H9 (cell line): ENCODE data around the gene ZBTB38. TPM values are rescaled to one million over a fixed set of nuclear protein-coding genes. Genes with fewer than 3 reads are reported as not detected.

Source experiments
- DNase-seq: peaks from one replicate; pipeline ENCODE4 v3.0.0-alpha.2; 2017
- H2AFZ ChIP-seq: one replicate; pipeline ENCODE4 v1.6.1; 2013; ENCODE audit warnings: mild to moderate bottlenecking, low read length, control low read depth, moderate library complexity
- H2AK5ac ChIP-seq: 2 replicates; pipeline ENCODE4 v1.6.1; 2013; ENCODE audit warnings: low read length, control low read depth, mixed read lengths; ENCODE audit not compliant: insufficient read length
- H2BK120ac ChIP-seq: one replicate; pipeline ENCODE4 v1.6.1; 2013; ENCODE audit warnings: low read depth, mild to moderate bottlenecking, low read length, control low read depth, inconsistent platforms; ENCODE audit not compliant: poor library complexity, severe bottlenecking
- H2BK12ac ChIP-seq: 2 replicates; pipeline ENCODE4 v1.6.1; 2013; ENCODE audit warnings: low read length, control low read depth, mixed read lengths, low read depth; ENCODE audit not compliant: insufficient read length
- H2BK15ac ChIP-seq: 2 replicates; pipeline ENCODE4 v1.6.1; 2013; ENCODE audit warnings: low read depth, low read length, control low read depth
- H2BK20ac ChIP-seq: one replicate; pipeline ENCODE4 v1.6.1; 2013; ENCODE audit warnings: low read depth, mild to moderate bottlenecking, low read length, control low read depth, inconsistent platforms; ENCODE audit not compliant: poor library complexity, severe bottlenecking
- H2BK5ac ChIP-seq: 2 replicates; pipeline ENCODE4 v1.6.1; 2013; ENCODE audit warnings: low read length, control low read depth, mixed read lengths; ENCODE audit not compliant: insufficient read length
- H3K14ac ChIP-seq: 2 replicates; pipeline ENCODE4 v1.6.1; 2013; ENCODE audit warnings: low read length, control low read depth; ENCODE audit not compliant: insufficient read depth
- H3K18ac ChIP-seq: 2 replicates; pipeline ENCODE4 v1.6.1; 2013; ENCODE audit warnings: low read depth, mild to moderate bottlenecking, mixed read lengths, low read length, control low read depth; ENCODE audit not compliant: insufficient read length
- H3K23ac ChIP-seq: 2 replicates; pipeline ENCODE4 v1.6.1; 2013; ENCODE audit warnings: low read length, control low read depth, mixed read lengths, low read depth; ENCODE audit not compliant: insufficient read length
- H3K23me2 ChIP-seq: 2 replicates; pipeline ENCODE4 v1.6.1; 2013; ENCODE audit warnings: low read depth, mild to moderate bottlenecking, mixed read lengths, low read length, control low read depth; ENCODE audit not compliant: insufficient read length, poor library complexity, severe bottlenecking
- H3K27ac ChIP-seq: 2 replicates; pipeline ENCODE4 v1.5.1; 2013; ENCODE audit warnings: low read length, control low read depth, mixed read lengths, low read depth; ENCODE audit not compliant: insufficient read length
- H3K27me3 ChIP-seq: 2 replicates; pipeline ENCODE4 v1.6.1; 2013; ENCODE audit warnings: low read length, control low read depth, inconsistent platforms; ENCODE audit not compliant: insufficient read depth
- H3K4ac ChIP-seq: 2 replicates; pipeline ENCODE4 v1.6.1; 2013; ENCODE audit warnings: low read depth, mild to moderate bottlenecking, control low read depth, inconsistent platforms, low read length, moderate library complexity
- H3K4me1 ChIP-seq: 2 replicates; pipeline ENCODE4 v1.6.1; 2013; ENCODE audit warnings: low read length, control low read depth, inconsistent platforms; ENCODE audit not compliant: insufficient read depth
- H3K4me2 ChIP-seq: 2 replicates; pipeline ENCODE4 v1.6.1; 2013; ENCODE audit warnings: low read length, control low read depth, mixed read lengths; ENCODE audit not compliant: insufficient read length, insufficient read depth
- H3K56ac ChIP-seq: 2 replicates; pipeline ENCODE4 v1.6.1; 2013; ENCODE audit warnings: low read depth, mild to moderate bottlenecking, mixed read lengths, low read length, control low read depth; ENCODE audit not compliant: insufficient read length
- H3K79me1 ChIP-seq: 2 replicates; pipeline ENCODE4 v1.6.1; 2013; ENCODE audit warnings: low read depth, mild to moderate bottlenecking, moderate library complexity, low read length, control low read depth, inconsistent platforms; ENCODE audit not compliant: insufficient read depth, poor library complexity, severe bottlenecking
- H3K79me2 ChIP-seq: 2 replicates; pipeline ENCODE4 v1.6.1; 2013; ENCODE audit warnings: low read length, control low read depth, inconsistent platforms; ENCODE audit not compliant: insufficient read depth
- H3K9ac ChIP-seq: 2 replicates; pipeline ENCODE4 v1.6.1; 2013; ENCODE audit warnings: low read length, control low read depth, mixed read lengths; ENCODE audit not compliant: insufficient read length; ENCODE audit errors: extremely low read depth
- H3K9me3 ChIP-seq: one replicate; pipeline ENCODE4 v1.6.1; 2013; ENCODE audit warnings: low read depth, low read length, inconsistent platforms; ENCODE audit not compliant: control insufficient read depth
- H3T11ph ChIP-seq: one replicate; pipeline ENCODE4 v1.6.1; 2013; ENCODE audit warnings: mild to moderate bottlenecking, low read length, control low read depth, inconsistent platforms
- H4K20me1 ChIP-seq: one replicate; pipeline ENCODE4 v1.6.1; 2013; ENCODE audit not compliant: control insufficient read depth, insufficient read length, insufficient read depth
- H4K5ac ChIP-seq: 2 replicates; pipeline ENCODE4 v1.6.1; 2013; ENCODE audit warnings: low read depth, mild to moderate bottlenecking, mixed read lengths, low read length, control low read depth; ENCODE audit not compliant: insufficient read length
- H4K8ac ChIP-seq: replicated peaks from 2 replicates; pipeline ENCODE4 v1.6.1; 2013; ENCODE audit warnings: low read length, control low read depth, mixed read lengths, low read depth; ENCODE audit not compliant: insufficient read length
- H4K91ac ChIP-seq: 2 replicates; pipeline ENCODE4 v1.6.1; 2013; ENCODE audit warnings: low read depth, mild to moderate bottlenecking, moderate library complexity, mixed read lengths, low read length, control low read depth; ENCODE audit not compliant: insufficient read length
- H3K27ac Mint-ChIP-seq, 3 experiments: 2 replicates in 2 of 3; 3 replicates in 1 of 3; pipeline ENCODE4 v1.8.0; 2020 to 2021; ENCODE audit warnings: mixed read lengths in 3 of 3, mild to moderate bottlenecking in 1 of 3, moderate library complexity in 1 of 3
- H3K27me3 Mint-ChIP-seq: 2 replicates; pipeline ENCODE4 v1.8.0; 2021; ENCODE audit warnings: low read depth, mild to moderate bottlenecking, moderate library complexity, mixed read lengths
- H3K36me3 Mint-ChIP-seq, 3 experiments: 2 replicates in 2 of 3; 3 replicates in 1 of 3; pipeline ENCODE4 v1.8.0; 2020 to 2021; ENCODE audit warnings: low read depth in 3 of 3, mixed read lengths in 3 of 3; ENCODE audit not compliant: insufficient read depth in 1 of 3
- H3K4me1 Mint-ChIP-seq, 2 experiments: 2 replicates each; pipeline ENCODE4 v1.8.0; 2020; ENCODE audit warnings: mixed read lengths in 2 of 2
- H3K4me3 Mint-ChIP-seq, 2 experiments: 2 replicates in 1 of 2; 3 replicates in 1 of 2; pipeline ENCODE4 v1.8.0; 2020 to 2021; ENCODE audit warnings: mild to moderate bottlenecking in 2 of 2, mixed read lengths in 2 of 2, moderate library complexity in 1 of 2
- H3K9me3 Mint-ChIP-seq, 2 experiments: 2 replicates in 1 of 2; 3 replicates in 1 of 2; pipeline ENCODE4 v1.8.0; 2020; ENCODE audit warnings: mild to moderate bottlenecking in 2 of 2, mixed read lengths in 2 of 2, moderate library complexity in 1 of 2
- CTCF ChIP-seq: fragments of 200-600 bp; sonication (generic); conservative IDR thresholded peaks from 3 replicates; pipeline ENCODE4 v1.8.0; 2021; ENCODE audit warnings: antibody characterized with exemption, mild to moderate bottlenecking
- WGBS: extraction: QIAGEN DNeasy Blood & Tissue Kit; methylation state at CpG from one replicate; pipeline ENCODE4 v1.1.7; 2013; ENCODE audit warnings: missing lambda C conversion rate, low lambda C conversion rate, mixed read lengths; ENCODE audit not compliant: insufficient read length; ENCODE audit errors: extremely low coverage; 5-methylcytosine and 5-hydroxymethylcytosine counted together
- total RNA-seq: library from RNA; stranded (reverse); gene quantifications from 2 replicates; pipeline ENCODE4 v1.2.1, GENCODE V29; 2021

ZBTB38 gene
- total RNA-seq, 1 experiment from 2014 or later: 14.6 TPM

GRCh38 chr3:141385406-141386125 lies 17.3 kb downstream of the ZBTB38 start:
- Histone ChIP-seq H3K4me2 (no peak overlapping the region), H3K4ac (no peak overlapping the region), H4K91ac (no peak overlapping the region), H2BK20ac (no peak overlapping the region), H2BK120ac (no peak overlapping the region), H3K9ac (no peak overlapping the region), H3K18ac (no peak overlapping the region), H2BK12ac (no peak overlapping the region), H2BK15ac (no peak overlapping the region), H3K79me1 (no peaks in the 10 kb centered on the region), H4K20me1 (no peaks in the 10 kb centered on the region), H3K79me2 (no peaks in the 10 kb centered on the region), H2AK5ac (no peak overlapping the region), H4K5ac (no peak overlapping the region), H4K8ac (no peak overlapping the region), H3T11ph (no peak overlapping the region), H3K56ac (no peak overlapping the region), H3K27me3 (peaks cover 2% of the 10 kb centered on the region; the same call in 1 of the 2 replicates), H3K23ac (no peak overlapping the region), H2AFZ (no peak overlapping the region), H3K23me2 (no peaks in the 10 kb centered on the region), H3K9me3 (no peaks in the 10 kb centered on the region), H3K14ac (no peak overlapping the region), H3K4me1 (peaks cover 2% of the 10 kb centered on the region; the same call in 1 of the 2 replicates), H3K27ac (no peak overlapping the region), H2BK5ac (no peak overlapping the region)
- Mint-ChIP-seq H3K4me3 (no peak overlapping the region), H3K4me1 (peaks cover 31 to 53% of the 10 kb centered on the region in 2 experiments), H3K27me3 (no peaks in the 10 kb centered on the region), H3K9me3 (no peaks in the 10 kb centered on the region), H3K27ac (no peak overlapping the region), H3K36me3 (no peaks in the 10 kb centered on the region)
- no peak for DNase-seq
- no CpG with 5 or more reads among the region's 8 CpGs for WGBS
- no peak for TF ChIP-seq CTCF
